ENCODE results near the gene MXD1.
"Not testable (repeated sequence)": the region's sequence is repeated elsewhere in the genome, so short reads cannot be mapped to it uniquely, and the experiment has no call there.

The MXD1 gene

DNA sequence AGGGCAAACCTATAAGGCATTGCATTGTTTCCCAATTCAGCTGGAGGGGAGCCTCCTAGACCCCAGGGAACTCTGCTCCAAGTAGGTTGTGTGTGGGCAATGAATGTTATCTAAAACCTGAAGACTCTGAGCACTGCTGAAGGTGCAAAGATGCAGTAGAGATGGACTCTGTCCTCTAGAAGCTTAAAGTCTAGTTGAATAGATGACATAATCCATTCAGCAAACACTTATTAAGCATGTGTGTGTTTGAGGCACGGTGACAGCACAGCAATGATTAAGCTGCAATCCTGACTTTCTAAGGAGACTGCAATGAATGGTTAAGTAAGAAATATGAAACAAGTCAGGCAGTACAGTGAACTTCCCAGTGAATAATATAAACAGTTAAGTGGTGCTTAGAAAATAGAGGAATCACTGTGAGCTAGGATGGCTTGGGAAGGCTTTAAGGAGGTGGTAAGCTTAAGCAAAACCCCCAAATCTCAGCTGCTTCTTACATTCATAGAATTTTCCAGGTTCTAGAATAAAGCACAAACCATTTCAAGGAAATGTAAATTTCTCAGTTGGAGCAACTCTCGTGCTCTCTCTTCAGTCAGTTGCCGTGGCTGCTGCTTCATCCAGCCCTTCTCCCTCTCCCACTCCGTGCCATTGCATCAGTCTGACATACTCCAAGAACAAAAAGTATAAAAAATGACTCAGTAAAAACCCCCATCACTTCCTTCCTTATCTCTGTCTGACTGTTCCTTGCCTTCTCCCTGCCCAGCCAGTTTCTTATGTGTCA is 19.1 kb downstream of the MXD1 start:
- DNase-seq = no peak

DNA sequence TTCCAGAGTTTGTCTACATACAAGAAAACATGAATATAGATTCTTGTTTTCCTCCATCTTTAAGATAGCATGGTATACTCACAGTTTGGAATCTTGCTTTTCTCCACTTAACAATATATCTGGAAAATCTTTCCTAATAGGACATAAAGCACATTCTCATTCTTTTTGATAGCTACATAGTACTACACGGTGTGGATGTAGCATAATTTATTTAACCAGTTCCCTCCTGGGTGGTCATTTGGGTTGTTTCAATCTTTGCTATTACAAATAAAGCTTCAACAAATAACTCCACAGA is 19.7 kb downstream of the MXD1 start:
- no peak for DNase-seq

- no peak for DNase-seq
These were observed 20.1 kb downstream of the MXD1 start for GRCh38 chr2:69935011-69935410.

GRCh38 chr2:69936906-69937305 is 22.0 kb downstream of the MXD1 start:
- no peak for DNase-seq

GRCh38 chr2:69937968-69938367 is 23.1 kb downstream of the MXD1 start:
- DNase-seq = no peak

DNA sequence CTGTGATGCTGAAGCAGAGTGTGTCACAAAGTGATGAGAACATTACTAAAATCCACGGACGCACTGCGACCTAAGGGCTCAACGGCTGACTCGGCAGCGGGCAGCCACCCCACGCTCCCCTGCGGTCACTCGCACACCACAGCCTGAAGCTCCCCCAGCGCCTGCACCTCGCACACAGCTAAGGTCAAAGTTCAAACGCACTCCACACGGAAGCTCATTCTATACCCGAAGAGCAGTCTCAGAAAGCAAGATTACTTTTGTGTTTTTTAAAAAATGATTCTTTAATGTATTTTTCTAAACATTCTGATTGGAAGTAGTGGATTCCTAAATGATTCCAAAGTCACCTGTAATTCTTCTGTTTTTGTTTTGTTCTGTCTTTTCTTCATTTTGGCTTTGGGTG is 24.8 kb downstream of the MXD1 start:
- DNase-seq = no peak

- DNase-seq = no peak
These were observed 25.8 kb downstream of the MXD1 start for GRCh38 chr2:69940691-69941090.

DNA sequence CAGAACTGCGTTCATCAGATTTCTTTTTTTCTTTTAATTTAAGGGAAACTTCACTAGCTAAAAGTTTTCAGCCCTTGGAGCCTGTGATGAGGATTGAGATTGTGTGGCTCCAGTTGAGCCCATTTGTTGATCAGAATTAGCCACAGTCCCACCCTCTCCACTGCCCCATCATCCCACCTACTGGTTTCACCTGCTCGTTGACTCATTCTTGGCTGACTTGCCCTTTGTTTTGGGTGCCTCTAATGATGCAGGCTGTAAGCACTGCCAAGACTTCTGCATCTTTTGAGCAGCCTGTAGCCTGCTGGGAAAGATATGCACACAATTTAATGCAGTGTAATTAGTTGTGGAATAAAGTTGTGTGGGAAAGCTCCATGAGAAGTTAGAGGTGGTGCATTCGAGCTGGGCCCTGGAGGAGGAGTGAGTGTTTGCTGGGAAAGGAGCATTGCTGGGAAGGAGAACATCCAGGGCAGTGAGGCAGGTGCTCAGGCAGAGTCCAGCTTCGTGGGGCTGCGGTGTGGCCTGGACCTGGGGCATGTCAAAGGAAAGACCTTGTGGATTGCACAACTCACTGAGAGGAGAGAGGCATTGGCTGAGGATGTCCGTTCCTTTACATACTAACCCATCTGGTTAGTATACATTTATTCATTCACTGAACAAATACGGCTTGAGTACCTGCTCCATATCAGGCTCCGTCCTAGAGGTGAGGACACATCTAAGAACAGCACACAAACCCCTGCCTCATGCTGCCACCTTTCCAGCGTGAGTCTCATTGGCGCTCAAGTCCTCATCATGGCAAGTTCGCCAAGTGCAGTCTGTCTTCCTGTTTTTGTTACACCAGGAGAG is 28.3 kb downstream of the MXD1 start:
- no peak for DNase-seq

DNA sequence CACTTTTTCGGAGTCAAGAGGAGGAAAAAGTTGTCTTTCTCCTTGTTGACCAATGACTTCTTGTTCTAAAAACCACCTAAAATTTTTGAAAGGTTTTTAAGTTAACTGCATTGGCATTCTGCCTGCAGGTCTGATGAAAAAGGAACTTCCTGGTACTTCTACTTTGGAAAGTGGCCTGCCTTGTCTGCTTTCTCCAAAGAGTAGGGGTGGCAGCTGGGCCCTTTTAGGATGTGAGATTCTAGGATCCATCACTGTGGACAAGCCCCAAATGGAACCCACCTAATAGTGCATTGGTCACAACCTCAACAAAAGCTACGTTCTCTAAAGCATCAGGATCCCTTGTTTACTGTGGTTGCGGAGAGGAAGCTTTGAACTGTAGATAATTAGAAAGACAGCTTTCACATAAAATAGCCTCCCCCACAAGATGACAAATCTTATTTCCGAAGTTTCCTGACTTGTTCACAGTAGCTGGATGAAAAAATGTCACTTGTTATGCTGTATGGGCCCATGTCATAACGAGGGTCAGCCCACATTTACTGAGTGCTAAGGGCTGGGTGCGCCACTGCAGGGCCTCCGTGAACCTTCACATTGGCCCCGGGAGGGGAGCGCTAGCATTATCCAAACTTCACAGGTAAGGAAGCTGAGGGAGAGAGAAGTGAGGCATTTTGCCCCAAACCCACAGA is 29.1 kb downstream of the MXD1 start:
- DNase-seq = no peak

GRCh38 chr2:69944756-69945155 is 29.8 kb downstream of the MXD1 start:
- no peak for DNase-seq

GRCh38 chr2:69945441-69945840 is 30.5 kb downstream of the MXD1 start:
- no peak for DNase-seq

DNA sequence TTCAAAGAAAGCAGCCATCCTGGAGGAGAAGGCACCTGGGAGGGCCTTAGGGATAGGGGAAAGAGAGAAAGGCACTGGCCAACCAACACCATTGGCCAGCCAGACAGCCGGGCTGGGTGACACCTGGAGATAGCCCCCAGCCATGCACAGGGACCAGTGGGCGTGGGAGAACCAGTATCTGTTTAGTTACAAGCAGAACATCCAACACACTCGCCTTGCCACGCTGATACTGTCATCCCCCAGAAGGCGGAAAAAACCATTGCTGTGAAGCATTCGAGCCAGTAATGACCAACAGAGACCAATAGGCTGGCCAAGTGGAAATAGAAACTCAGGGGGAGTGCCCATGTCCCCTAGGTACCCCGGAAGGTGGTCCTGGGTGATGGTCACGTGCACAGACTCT is 31.0 kb downstream of the MXD1 start:
- DNase-seq = no peak

DNA sequence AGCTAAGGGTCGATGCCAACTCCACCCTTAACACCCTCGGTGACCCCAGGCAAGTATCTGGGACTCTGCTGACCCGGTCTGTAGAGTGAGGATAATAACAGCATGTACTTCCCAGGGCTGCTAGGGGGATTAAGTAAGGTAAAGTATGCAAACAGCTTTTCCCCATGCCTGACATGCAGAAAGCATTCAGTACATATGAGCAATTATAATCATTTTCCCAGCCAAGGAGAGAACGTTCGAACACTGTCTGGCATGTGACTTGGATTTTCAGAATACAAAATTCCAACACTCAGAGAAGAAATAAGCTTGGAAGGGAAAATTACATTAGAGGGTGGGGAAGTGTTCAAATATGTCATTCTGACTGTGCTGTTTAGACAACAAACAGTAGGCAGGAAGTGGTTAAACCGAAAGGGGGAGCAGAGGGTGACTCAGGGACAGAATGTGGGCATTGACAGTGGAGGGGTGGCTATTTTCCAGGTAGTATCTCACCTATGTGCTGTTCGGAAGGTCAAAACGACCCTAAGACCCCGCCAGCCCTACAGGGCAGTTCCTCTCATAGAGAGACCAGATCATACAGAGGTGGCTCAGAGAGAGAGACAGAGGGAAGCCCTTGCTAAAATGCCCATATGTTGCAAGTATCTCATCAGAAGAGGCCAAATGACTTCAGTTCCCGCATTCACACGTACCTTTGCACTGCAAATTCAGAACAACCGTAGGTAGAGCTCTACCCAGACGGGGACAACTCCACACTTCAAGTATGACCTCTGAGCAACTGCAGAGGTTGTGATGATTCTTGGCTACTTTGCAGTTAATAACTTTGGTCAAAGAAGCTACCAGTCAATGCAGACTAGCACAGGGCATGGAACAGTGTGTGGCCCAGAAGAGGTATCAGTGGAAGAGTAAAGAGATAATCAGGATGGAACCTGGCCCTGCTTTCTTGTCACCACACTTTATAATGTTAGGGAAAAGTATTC is 31.7 kb downstream of the MXD1 start:
- DNase-seq = no peak

DNA sequence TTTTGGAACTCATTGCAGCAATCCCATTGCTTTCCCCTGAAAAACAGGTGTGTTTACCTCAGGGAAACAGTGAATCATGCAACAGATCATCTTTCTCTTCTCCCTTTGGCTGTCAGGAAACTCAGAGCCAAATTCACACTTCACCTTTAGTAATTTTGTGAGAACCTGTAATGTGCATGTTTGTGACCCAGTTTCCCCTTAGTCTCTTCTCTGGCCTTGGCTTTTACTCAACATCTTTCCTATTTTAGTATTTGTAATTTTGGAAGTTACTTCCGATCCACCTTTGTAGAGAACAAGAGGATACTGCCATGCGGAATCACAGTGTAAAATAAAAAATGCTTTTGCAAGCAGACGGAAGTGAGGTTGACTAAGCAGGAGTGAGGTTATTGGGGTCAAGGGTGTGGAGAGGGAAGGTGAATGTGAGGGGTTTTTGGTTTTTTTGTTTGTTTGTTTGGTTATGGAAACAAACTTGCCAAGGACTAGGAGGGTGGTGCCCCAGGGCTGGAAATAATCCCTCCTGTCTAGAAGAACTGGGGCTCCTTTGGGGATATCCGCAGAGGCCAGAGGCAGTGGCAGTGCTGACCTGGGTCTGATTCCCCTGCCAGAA is 32.5 kb downstream of the MXD1 start:
- no peak for DNase-seq

- no peak for DNase-seq
These were observed 33.4 kb downstream of the MXD1 start for GRCh38 chr2:69948032-69948962.

- no peak for DNase-seq
These were observed 34.2 kb downstream of the MXD1 start for GRCh38 chr2:69948963-69949645.

GRCh38 chr2:69950241-69950640 is 35.3 kb downstream of the MXD1 start:
- no peak for DNase-seq

GRCh38 chr2:69950671-69951070 is 35.8 kb downstream of the MXD1 start:
- DNase-seq = not testable (repeated sequence)

GRCh38 chr2:69952336-69953115 is 37.6 kb downstream of the MXD1 start:
- DNase-seq = no peak

- DNase-seq = no peak
These were observed 39.2 kb downstream of the MXD1 start for GRCh38 chr2:69954084-69954483.
